Fibroblast of lung (primary cell): ENCODE measurements around the gene MLYCD. TPM values are rescaled to one million over a fixed set of nuclear protein-coding genes. Genes with fewer than 3 reads are reported as not detected.

Source experiments
- DNase-seq, 2 donors: peaks; one replicate each; pipeline versions ENCODE4 v3.0.0 to v3.0.0-alpha.2; 2010; ENCODE audit warnings: low read depth in 2 of 2
- H2AFZ ChIP-seq: 2 replicates; pipeline ENCODE4 v1.5.1; 2012; ENCODE audit warnings: low read length, control low read depth, inconsistent platforms
- H3K27ac ChIP-seq: 2 replicates; pipeline ENCODE4 v1.5.1; 2011; ENCODE audit warnings: low read length, control low read depth; ENCODE audit not compliant: insufficient read depth
- H3K27me3 ChIP-seq: 2 replicates; pipeline ENCODE4 v1.5.1; 2011; ENCODE audit warnings: mild to moderate bottlenecking, low read length; ENCODE audit not compliant: control insufficient read depth, insufficient read depth
- H3K36me3 ChIP-seq: 2 replicates; pipeline ENCODE4 v1.5.1; 2011; ENCODE audit warnings: low read length; ENCODE audit not compliant: control insufficient read depth, insufficient read depth
- H3K4me1 ChIP-seq: 2 replicates; pipeline ENCODE4 v1.5.1; 2011; ENCODE audit warnings: low read length; ENCODE audit not compliant: control insufficient read depth, insufficient read depth; ENCODE audit errors: extremely low read depth
- H3K4me2 ChIP-seq: 2 replicates; pipeline ENCODE4 v1.5.1; 2011; ENCODE audit warnings: low read length, control low read depth; ENCODE audit not compliant: insufficient read depth; ENCODE audit errors: extremely low read depth
- H3K4me3 ChIP-seq, 4 experiments: fragments of 200-600 bp in 1 of 4; sonication (generic) in 1 of 4; replicated peaks in 1 of 4; 2 replicates each; pipeline ENCODE4 v1.5.1; 2011 to 2016; ENCODE audit warnings: low read length in 4 of 4, low read depth in 3 of 4, mild to moderate bottlenecking in 3 of 4, control low read depth in 2 of 4, inconsistent platforms in 1 of 4, mixed read lengths in 1 of 4; ENCODE audit not compliant: insufficient read depth in 1 of 4; ENCODE audit errors: control extremely low read depth in 1 of 4
- H3K79me2 ChIP-seq: 2 replicates; pipeline ENCODE4 v1.5.1; 2012; ENCODE audit warnings: mild to moderate bottlenecking, low read length, inconsistent platforms; ENCODE audit not compliant: control insufficient read depth, insufficient read depth
- H3K9ac ChIP-seq: 2 replicates; pipeline ENCODE4 v1.5.1; 2011; ENCODE audit warnings: mild to moderate bottlenecking, low read length, control low read depth; ENCODE audit not compliant: insufficient read depth
- H3K9me3 ChIP-seq: 2 replicates; pipeline ENCODE4 v1.5.1; 2012; ENCODE audit warnings: low read depth, low read length; ENCODE audit not compliant: control insufficient read depth, insufficient read depth
- H4K20me1 ChIP-seq: 2 replicates; pipeline ENCODE4 v1.5.1; 2011; ENCODE audit warnings: low read length; ENCODE audit not compliant: control insufficient read depth, insufficient read depth; ENCODE audit errors: extremely low read depth
- CTCF ChIP-seq, 2 donors: IDR thresholded peaks in 1 of 2; conservative IDR thresholded peaks in 1 of 2; 1 replicate in 1 of 2; 2 replicates in 1 of 2; pipeline ENCODE4 v1.5.1; 2011 to 2012; ENCODE audit warnings: low read length in 2 of 2, control low read depth in 1 of 2, inconsistent platforms in 1 of 2, low read depth in 1 of 2, mild to moderate bottlenecking in 1 of 2
- EZH2 ChIP-seq: IDR thresholded peaks from 2 replicates; pipeline ENCODE4 v1.5.1; 2012; ENCODE audit warnings: low read length, control low read depth, mild to moderate bottlenecking; ENCODE audit errors: missing control alignments
- polyA plus RNA-seq, 2 donors: library from polyadenylated mRNA; depleted of rRNA in 1 of 2; stranded (reverse) in 1 of 2; unstranded in 1 of 2; fragments of >200 nt; gene quantifications; 2 replicates each; pipeline ENCODE4 v1.2.1, GENCODE V29; 2011 to 2012; ENCODE audit warnings: missing spikeins in 1 of 2
- total RNA-seq: library from RNA; depleted of rRNA; stranded (reverse); fragments of >200 nt; gene quantifications from 2 replicates; pipeline ENCODE4 v1.2.1, GENCODE V29; 2014

MLYCD gene
- total and polyA plus RNA-seq, 2 donors (not counting 1 experiment from before 2014, with no cell fraction given): 1.0 to 3.8 TPM

- no peak overlapping the region for H2AFZ ChIP-seq
- no peaks in the 10 kb centered on the region for H3K79me2 ChIP-seq
- H3K4me1 ChIP-seq: no peaks in the 10 kb centered on the region
- H3K27ac ChIP-seq: no peak overlapping the region
- no peaks in the 10 kb centered on the region for H4K20me1 ChIP-seq
- H3K9ac ChIP-seq: no peak overlapping the region
- H3K4me3 ChIP-seq: no peak overlapping the region
- TF ChIP-seq EZH2 (no peak), CTCF (conservative IDR thresholded peaks at IDR 0.05 in 1 of 2, IDR thresholded peaks at IDR 0.05 in 1 of 2; ENCODE audit: low read depth in 1 of 2, low read length in 2 of 2) (no peak)
- no peak for DNase-seq
- no peak overlapping the region for H3K4me2 ChIP-seq
- no peaks in the 10 kb centered on the region for H3K27me3 ChIP-seq
- H3K36me3 ChIP-seq: no peaks in the 10 kb centered on the region
- no peaks in the 10 kb centered on the region for H3K9me3 ChIP-seq
Observed at GRCh38 chr16:83851473-83851872, 47.4 kb upstream of the MLYCD start.

DNA sequence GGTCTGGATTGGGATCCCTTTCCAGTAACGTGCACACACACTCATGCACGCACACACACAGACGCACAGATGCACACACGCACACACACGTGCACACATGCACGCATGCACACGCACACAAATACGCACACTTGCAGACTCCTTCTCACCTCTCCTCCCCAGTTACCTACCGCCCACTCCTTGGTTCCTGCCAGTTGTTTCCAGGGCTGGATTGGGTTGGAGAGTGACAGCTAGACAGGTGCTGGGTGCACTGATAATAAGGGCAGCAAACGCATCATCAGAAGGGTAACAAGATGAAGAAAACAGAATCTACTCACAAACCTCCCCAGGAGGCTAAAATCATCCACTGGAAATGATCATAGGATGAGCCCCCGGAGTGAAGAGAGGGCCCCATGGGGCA is 46.1 kb upstream of the MLYCD start:
- H3K4me2 ChIP-seq: no peak overlapping the region
- H3K36me3 ChIP-seq: no peaks in the 10 kb centered on the region
- TF ChIP-seq EZH2 (no peak), CTCF (conservative IDR thresholded peaks at IDR 0.05 in 1 of 2, IDR thresholded peaks at IDR 0.05 in 1 of 2; ENCODE audit: low read depth in 1 of 2, low read length in 2 of 2) (no peak)
- H3K9me3 ChIP-seq: no peaks in the 10 kb centered on the region
- H3K9ac ChIP-seq: no peak overlapping the region
- H4K20me1 ChIP-seq: no peaks in the 10 kb centered on the region
- H3K4me3 ChIP-seq: no peak overlapping the region
- no peaks in the 10 kb centered on the region for H3K4me1 ChIP-seq
- H2AFZ ChIP-seq: no peak overlapping the region
- no peak for DNase-seq
- no peaks in the 10 kb centered on the region for H3K79me2 ChIP-seq
- no peak overlapping the region for H3K27ac ChIP-seq
- no peaks in the 10 kb centered on the region for H3K27me3 ChIP-seq

DNA sequence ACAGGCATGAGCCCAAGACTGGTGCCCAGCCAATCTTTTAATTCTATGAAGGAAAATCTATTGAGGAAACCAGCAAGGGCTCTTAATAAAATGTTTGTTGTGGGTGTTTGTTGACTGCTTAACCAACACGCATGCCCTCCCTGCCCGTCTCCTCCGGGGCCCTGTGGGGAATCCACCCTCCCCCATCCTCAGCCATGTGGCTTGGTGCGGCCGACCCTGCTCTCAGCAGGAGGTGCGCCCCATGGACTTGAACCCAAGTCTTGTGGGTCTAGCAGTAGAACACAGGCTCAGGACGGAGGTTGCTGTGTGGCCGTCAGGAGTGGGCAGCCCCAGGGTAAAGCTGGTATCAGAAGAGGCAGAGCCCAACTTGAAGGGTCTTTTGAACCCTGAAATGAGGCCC is 45.1 kb upstream of the MLYCD start:
- Histone ChIP-seq H3K9me3 (no peaks in the 10 kb centered on the region), H3K4me2 (no peak overlapping the region), H3K27ac (no peak overlapping the region), H2AFZ (no peak overlapping the region), H3K9ac (no peak overlapping the region), H3K27me3 (peaks cover 4% of the 10 kb centered on the region), H3K4me1 (no peaks in the 10 kb centered on the region), H3K36me3 (no peaks in the 10 kb centered on the region), H3K4me3 (no peak overlapping the region), H3K79me2 (no peaks in the 10 kb centered on the region), H4K20me1 (no peaks in the 10 kb centered on the region)
- TF ChIP-seq CTCF (conservative IDR thresholded peaks at IDR 0.05 in 1 of 2, IDR thresholded peaks at IDR 0.05 in 1 of 2; ENCODE audit: low read depth in 1 of 2, low read length in 2 of 2) (no peak), EZH2 (no peak)
- DNase-seq: no peak
